HG03095 (cell line): ENCODE results near the gene CHP1.
"Not testable (repeated sequence)": the region's sequence is repeated elsewhere in the genome, so short reads cannot be mapped to it uniquely, and the experiment has no call there.

ENCODE experiments used
- ATAC-seq: cut with Tn5 transposase; IDR thresholded peaks from one replicate; pipeline ENCODE4 v1.9.1; 2021; ENCODE audit warnings: moderate library complexity; ENCODE audit not compliant: unreplicated experiment

Gene CHP1

DNA sequence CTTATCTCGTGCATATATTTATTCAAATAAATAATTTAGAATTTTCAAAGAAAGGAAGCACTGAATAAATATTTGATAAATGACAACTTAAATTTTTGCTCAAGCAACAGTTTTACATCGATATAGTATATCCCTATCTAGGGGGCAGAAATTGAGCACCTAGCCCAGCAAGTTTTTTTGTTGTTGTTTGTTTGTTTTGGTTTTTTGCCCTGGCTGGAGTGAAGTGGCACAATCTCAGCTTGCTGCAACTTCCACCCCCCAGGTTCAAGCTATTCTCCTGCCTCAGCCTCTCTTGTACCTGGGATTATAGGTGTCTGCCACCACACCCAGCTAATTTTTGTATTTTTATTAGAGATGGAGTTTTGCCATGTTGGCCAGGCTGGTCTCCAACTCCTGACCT lies 58.9 kb downstream of the CHP1 start:
- ATAC-seq, result no peak

DNA sequence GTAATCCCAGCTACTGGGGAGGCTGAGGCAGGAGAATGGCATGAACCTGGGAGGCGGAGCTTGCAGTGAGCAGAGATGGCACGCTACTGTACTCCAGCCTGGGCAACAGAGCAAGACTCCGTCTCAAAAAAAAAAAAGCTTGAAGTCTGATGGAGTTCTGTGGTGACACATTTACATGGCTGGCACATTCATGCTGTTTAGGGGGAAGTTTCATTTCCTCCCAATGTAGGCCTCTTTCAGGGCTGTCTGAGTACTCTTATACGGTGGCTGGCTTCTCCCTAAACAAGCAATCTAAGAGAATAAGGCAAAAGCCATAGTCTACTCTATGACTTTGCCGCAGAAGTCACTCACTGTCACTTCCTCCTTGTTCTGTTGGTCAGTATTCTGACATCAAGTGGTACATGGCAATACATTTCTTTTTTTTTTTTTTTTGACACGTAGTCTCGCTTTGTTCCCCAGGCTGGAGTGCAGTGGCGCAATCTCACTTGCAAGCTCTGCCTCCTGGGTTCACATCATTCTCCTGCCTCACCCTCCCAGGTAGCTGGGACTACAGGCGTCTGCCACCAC lies 60.1 kb downstream of the CHP1 start:
- no peak for ATAC-seq

DNA sequence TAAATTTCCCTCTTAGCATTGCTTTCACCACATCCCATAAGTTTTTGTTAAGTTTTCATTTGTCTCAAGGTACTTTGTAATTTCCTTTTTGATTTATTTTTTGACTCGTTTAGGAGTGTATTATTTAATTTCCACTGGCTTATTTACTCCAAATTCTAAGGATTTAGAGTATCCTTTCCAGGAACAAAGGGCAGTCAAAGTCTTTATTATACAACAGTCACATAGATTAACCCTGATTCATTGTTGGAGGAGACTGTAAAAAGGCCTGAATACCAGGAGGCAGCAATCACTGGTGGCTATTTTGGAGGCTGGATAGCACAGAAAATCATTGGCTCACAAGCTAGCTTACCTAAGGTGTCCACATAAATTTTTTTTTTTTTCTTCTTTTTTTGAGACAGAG lies 61.5 kb downstream of the CHP1 start:
- ATAC-seq, result no peak

DNA sequence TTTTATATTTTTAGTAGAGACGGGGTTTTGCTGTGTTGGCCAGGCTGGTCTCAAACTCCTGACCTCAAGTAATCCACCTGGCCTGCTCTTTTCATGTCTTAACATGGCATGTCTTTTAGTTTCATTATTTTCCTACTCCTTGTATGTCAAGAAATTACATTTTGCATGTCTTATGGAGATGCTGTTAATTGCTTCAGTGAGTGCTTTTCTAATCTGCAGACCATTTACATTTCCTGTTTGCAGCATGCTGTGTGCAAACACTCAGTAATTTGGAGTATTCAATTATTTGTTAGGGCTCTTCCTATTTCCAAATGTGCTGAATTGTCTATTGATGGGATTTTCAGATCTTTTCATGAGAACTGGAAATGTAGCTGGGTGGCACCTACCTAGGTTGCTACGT lies 70.1 kb downstream of the CHP1 start:
- not testable (repeated sequence) for ATAC-seq

DNA sequence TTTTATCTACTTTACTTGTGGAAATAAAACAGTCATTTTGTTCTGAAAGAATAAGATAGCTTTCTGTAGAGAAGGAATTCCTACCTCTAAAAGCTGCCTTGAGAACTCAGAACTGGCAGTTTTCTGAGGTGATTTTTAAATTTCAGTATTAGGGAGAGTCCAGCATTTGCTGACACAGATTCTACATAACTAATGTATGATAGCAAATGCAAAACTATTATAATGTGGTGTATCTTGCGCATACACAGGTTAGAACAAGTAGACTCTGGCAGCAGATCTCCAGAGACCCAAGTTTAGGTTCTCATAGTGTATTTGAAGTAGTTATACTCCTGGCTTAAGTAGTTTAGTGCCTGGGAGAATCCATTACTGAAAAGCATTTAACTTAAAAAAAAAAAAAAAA lies 70.5 kb downstream of the CHP1 start:
- no peak for ATAC-seq

DNA sequence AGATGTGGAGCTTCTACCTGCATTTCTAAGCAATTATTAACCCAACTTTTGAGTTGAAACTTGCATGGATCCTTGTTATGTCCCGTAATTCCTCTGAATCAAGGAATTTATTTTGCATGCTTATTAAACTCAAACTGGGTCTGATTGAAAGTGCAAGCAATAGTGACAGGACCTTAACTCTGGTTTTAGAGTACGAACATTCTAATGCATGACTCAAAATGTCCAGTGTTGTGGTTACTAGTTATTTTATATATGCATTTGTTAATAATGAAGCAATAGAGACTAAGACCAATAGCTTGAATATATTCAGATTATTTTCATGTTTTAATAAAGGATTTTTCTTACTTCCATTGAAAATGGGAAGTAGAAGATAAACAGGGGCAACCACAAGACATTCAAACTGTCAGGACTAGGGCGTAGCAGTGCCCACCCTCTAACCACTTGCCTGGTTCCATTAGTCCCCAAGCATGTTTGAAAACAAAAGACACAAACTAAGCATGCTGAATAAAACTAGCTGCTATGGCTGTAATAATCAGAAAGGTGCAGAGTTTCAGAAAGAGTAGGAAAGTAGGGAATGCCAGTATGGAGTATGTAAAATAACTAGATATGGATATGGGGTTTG lies 73.2 kb downstream of the CHP1 start:
- ATAC-seq, result no peak

DNA sequence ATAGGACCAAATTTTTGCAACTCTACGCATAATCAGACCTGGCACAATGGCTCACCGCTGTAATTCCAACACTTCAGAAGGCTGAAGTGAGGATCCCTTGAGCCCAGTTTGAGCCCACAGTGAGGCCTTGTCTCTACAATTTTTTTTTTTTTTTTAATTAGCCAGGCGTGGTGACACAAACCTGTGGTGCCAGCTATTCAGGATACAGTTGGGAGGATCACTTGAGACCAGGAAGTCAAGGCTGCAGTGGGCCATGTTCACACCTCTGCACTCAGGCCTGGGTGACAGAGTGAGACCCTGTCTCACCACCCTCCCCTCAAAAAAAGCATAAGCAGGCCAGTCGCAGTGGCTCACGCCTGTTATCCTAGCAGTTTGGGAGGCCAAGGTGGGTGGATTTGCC lies 76.6 kb downstream of the CHP1 start:
- no peak for ATAC-seq

DNA sequence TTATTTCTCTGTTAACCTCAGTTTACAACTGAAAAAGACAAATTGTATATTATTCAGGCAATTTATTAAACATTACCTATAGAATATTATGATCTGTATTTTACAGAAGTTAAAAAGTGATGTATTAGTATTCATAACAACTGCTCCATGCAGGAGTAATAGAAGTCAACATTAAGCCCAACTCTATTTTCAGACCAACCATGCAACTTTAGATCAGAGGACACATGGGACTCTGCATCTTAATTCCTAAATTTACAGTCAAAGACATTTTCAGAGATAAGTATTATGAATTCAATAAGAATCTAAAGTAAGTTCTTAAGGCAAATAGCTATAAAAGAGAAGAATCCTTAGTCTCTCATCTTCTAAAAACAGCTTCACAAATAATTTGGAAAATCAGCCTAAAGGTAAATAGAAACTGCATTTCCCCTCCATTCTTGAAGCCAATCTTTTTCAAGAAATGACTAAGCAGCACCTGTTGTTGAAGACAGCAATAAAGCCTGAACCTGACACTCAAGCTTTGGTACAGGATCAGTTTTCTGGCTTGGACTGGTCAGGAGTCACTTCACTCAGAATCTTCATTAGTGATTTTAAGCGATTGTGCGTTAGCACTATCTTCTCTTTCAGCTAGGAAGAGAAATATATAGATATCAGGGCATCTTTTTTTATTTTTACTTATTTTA lies 78.3 kb downstream of the CHP1 start:
- ATAC-seq, result no peak

DNA sequence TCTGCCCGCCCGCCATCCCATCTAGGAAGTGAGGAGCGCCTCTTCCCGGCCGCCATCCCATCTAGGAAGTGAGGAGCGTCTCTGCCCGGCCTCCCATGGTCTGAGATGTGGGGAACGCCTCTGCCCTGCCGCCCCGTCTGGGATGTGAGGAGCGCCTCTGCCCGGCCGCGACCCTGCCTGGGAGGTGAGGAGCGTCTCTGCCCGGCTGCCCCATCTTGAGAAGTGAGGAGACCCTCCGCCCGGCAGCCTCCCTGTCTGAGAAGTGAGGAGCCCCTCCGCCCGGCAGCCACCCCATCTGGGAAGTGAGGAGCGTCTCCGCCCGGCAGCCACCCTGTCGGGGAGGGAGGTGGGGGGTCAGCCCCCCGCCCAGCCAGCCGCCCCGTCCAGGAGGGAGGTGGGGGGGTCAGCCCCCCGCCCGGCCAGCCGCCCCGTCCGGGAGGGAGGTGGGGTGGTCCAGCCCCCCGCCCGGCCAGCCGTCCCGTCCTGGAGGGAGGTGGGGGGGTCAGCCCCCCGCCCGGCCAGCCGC lies 89.8 kb downstream of the CHP1 start:
- ATAC-seq, result not testable (repeated sequence)

DNA sequence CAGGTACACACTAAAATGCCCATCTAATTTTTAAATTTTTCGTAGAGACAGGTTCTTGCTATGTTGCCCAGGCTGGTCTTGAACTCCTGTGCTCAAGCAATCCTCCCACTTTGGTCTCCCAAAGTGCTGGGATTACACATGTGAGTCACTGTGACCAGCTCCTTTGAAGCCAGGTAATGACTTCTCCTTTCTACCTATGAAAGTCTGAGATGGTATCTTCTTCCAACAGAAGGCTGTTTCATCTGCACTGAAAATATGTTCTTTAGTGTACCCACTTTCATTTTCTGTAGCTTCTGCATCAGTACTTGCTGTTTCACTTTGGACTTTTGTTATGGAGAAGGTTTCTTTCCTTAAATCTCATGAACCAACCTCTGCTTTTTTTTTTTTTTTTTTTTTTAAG lies 92.5 kb downstream of the CHP1 start:
- ATAC-seq, result no peak

DNA sequence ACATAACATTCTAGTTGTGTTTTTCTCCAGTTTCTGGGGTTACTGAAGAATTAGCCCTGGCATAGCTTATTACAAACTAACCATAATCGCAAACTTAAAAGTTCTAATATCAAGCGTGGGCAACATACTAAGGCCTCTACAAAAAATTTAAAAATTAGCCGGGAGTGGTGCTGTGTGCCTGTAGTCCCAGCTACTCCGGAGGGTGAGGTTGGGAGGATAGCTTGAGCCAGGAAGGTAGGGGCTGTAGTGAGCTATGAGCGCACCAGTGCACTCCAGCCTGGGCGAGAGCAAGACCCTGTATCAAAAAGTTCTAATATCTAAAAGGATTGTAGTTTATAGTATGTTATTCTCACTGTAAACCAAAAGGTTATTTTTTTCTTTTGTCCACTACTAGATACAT lies 100.2 kb downstream of the CHP1 start:
- ATAC-seq, result no peak
